Endometrium (tissue), 2 donors: ENCODE data around the gene TMEM59L.
"Not testable (repeated sequence)": the region's sequence is repeated elsewhere in the genome, so short reads cannot be mapped to it uniquely, and the experiment has no call there.

Source experiments
- FAIRE-seq: peaks from 2 replicates; lab custom pipeline; 2012; peaks lifted over from hg19 to GRCh38; lab: Jason Lieb, UNC
- donor health status: control.
- donor health status: control.

Gene TMEM59L

DNA sequence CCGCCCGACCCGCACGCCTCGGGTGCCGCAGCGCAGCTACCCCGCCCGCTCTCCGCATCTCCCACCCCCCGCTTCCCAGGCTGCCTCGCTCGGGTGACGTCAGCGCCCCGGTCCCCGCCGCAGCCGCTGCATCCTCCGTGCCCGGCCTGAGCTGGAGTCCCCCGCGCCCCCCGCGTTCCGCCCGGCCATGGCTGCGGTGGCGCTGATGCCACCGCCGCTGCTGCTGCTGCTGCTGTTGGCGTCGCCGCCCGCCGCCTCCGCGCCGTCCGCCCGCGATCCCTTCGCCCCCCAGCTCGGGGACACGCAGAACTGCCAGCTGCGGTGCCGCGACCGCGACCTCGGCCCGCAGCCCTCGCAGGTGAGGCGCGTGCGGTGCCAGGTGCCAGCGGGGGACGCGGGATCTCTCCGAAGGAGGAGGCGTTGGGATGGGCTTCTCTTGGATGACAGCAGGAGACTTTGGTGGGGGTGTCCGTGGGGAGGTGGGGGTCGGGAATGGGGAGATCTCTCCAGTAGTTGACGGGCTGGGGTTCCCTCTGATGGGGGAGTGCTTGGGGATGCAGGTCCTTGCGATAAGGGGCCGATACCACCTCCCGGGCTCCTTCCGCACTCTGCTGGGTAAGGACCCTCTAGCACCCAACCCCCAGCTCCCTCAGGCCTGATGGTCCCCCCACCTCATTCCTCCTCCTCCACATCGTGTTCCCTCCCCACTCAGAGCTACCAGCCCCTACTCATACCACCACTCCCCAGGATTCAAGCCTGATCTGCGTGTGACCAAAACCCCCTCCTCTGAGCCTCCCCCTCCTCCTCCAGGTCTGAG, at the start of gene TMEM59L:
Gene TMEM59L (plus strand): TSS at position 99 of the 817 bp plus-strand sequence. CDS start 89 bp downstream, at position 188.
- no peak for FAIRE-seq

DNA sequence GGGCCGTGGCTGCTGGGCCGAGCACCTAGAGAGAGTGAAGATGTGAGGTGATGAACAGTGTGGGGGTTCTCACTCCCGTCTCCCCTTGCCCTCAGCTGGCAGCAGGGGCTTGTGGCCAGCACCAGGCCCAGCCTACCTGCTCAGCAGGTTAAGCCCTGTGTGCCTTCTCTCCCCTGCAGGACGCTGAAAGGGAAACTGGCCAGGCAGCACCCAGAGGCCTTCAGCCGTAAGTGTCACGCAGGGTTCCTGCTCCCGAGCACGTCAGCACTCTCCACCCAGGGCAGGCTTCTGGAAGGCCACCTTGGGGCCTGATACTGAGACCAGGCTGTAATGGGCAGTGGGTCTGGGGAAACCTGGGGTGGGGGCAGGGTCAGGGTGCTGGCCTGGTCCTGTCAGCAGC, 45.7 kb upstream of the TMEM59L start:
- FAIRE-seq, result no peak

DNA sequence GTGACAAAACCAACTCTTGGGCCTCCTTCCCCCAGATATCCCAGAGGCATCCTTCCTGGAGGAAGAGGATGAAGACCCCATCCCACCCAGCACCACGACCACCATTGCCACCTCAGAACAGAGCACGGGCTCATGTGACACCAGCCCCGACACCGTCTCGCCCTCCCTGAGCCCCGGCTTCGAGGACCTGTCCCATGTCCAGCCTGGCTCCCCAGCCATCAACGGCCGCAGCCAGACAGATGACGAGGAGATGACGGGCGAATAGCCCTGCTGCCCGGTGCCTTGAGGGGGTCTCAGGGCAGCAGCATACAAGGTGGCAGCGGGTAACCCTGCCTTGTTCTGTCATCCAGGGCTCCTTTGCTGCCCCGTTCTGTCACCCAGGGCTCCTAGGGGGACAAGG, 44.3 kb upstream of the TMEM59L start:
- no peak for FAIRE-seq

DNA sequence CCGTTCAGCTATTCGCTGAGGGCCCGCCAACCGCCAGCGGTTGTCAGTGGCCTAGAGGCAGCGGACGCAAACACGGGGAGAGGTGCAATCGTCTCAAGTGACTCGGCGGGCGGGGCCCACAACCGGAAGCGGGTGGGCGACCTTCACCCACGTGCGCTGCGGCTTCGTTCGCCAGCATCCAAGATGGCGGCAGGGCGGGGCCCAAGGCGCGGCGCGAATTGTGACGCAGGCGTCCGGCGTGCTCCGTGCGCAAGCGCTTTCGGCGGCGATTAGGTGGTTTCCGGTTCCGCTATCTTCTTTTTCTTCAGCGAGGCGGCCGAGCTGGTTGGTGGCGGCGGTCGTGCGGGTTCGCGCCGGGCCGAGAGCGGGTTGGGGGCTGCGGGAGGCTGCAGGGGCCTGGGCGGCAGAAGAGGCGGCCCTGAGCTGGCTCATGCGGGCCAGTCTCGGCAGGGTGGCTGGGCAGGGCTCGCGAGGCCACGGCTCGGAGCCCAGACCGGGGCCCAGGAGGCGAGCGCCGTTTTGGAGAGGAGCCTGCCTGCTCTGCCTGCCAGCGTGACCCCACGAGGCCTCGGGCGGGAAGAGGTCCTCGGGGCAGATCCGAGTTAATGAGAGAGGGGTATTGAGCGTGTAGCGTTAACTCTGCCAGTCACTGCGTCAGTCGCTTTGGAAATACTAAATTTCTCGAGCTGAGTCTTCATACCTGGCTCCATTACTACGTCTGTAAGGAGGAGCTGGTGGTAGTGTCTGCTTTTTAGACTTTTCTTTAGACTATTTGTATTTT, 40.9 kb upstream of the TMEM59L start, which contains the start of gene UBA52:
Gene UBA52 (plus strand): TSS at position 294 of the 781 bp plus-strand sequence. CDS start 1,444 bp downstream, outside the sequence.
- peak; percentile 96 for FAIRE-seq

DNA sequence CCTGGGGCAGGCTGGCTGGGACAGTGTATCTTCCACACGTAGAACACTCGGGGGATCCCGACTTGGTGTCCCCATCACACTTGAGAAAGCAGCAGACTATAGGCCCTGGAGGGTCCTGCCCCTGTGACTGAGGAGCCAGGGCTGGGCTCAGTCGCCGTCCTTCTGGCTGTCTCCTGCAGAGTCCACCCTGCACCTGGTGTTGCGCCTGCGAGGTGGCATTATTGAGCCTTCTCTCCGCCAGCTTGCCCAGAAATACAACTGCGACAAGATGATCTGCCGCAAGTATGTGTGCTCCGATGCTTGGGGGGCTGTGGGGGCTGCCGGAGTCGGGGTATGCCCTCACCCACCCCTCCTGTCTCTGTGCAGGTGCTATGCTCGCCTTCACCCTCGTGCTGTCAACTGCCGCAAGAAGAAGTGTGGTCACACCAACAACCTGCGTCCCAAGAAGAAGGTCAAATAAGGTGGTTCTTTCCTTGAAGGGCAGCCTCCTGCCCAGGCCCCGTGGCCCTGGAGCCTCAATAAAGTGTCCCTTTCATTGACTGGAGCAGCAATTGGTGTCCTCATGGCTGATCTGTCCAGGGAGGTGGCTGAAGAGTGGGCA, 37.9 kb upstream of the TMEM59L start:
- no peak for FAIRE-seq

DNA sequence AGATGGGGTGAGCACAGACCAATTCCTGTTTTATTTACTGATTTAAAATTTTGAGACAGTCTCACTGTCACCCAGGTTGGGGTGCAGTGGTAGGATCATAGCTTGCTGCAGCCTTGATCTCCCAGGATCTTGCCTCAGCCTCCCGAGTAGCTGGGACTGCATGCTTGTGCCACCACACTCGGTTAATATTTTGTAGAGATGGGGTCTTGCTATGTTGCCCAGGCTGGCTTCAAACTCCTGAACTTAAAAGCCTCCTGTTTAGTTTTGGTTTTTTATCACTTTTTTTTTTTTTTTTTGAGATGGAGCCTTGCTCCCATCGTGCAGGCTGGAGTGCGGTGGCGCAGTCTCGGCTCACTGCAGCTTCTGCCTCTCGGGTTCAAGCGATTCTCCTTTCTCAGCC, 36.3 kb upstream of the TMEM59L start:
- no peak for FAIRE-seq

DNA sequence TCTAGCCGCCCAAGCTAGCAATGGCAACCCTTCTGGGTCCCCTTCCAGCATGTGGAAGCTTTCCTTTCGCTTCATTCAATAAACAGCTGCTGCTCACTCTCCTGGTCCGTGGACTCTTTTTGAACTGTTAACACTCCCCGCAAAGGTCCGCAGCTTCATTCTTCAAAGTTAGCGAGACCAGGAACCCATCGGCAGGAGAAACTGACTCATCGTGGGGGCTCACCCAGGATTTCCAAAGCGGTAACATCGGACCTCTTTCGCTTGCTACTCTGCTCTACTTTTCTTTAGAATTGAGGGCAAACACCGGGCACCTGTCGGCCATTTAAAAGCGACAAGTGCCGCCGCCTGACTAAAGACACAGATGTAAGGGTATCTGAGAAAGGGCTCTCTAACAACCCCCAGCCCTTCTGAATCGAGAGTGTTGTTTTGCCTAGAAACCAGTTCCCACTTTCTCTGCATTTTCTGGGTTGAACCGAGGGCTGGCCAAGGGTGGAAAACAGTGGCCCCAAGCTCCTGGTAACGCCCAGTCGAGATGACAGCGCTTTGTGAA, 35.2 kb upstream of the TMEM59L start:
- FAIRE-seq, result no peak

DNA sequence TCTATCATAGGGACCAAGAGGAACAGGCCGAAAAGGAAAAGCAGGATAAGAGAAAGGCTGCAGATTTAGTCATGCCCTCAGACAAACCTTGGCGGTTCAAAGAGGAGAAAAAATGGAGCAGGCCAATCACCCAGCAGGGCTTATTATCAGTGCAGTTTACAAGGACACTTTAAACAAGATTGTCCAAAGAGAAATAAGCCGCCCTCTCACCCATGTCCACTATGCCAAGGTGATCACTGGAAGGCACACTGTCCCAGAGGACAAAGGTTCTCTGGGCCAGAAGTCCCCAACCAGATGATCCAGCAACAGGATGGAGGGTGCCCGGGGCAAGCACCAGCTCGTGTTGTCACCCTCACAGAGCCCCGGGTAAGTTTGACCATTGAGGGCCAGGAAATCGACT, 32.4 kb upstream of the TMEM59L start:
- FAIRE-seq, result no peak

DNA sequence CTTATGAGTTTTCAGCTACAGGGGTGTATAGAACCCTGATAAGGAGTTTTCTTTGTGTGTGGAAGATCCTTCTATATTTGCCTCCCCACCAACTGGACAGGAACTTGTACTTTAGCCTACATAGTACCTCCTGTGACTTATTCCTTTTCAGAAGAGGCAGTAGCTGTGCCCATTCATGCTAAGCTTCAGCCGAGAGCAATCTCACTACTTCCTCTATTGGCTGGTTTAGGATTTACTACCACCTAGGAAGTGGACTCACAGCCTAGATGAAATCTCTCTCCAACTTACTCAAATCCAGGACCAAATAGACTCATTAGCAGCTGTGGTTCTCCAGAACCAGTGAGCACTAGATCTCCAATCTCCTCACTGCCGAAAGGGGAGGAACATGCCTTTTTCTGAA, 26.4 kb upstream of the TMEM59L start:
- no peak for FAIRE-seq

DNA sequence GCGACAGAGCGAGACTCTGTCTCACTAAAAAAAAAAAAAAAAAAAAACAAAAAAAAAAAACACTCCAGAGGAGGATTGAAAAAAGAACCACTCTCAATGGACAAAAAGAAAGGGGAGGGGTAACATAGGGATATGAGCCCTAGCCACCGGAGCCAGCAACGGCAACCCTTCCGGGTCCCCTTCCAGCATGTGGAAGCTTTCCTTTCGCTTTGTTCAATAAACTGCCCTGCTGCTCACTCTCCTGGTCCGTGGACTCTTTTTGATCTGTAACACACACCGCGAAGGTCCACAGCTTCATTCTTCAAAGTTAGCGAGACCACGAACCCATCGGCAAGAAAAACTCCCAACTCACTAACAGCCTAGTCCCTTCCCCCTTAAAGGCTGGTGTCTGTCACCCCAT, 25.1 kb upstream of the TMEM59L start:
- no peak for FAIRE-seq

DNA sequence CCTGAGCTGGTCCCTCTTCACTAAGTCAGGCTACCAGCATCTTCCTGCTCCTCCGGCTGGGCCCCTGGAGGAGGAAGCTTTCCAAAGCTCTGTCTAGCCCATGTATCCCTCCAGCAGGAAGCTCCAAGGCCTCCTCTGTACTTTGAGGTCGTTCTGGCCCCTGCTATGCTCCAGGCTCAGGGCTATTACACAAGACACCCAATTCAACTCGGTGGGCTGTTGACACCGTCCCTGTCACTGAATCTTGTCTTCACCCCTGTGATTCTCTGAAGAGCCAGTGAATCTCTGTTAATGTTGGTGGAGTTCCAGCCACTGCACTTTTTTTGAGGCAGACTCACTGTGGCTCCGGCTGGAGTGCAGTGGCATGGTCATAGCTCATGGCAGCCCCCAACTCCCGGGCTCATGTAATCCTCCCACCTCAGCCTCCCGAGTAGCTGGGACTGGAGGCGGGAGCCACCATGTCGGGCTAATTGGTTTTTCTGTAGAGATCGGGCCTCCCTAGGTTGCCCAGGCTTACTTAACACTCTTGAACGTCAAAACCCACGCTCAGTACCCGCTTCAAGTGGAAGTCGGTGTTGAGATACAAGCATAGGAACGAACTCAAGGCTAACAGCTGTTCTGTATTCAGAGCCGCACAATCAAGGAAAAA, 24.6 kb upstream of the TMEM59L start:
- no peak for FAIRE-seq

DNA sequence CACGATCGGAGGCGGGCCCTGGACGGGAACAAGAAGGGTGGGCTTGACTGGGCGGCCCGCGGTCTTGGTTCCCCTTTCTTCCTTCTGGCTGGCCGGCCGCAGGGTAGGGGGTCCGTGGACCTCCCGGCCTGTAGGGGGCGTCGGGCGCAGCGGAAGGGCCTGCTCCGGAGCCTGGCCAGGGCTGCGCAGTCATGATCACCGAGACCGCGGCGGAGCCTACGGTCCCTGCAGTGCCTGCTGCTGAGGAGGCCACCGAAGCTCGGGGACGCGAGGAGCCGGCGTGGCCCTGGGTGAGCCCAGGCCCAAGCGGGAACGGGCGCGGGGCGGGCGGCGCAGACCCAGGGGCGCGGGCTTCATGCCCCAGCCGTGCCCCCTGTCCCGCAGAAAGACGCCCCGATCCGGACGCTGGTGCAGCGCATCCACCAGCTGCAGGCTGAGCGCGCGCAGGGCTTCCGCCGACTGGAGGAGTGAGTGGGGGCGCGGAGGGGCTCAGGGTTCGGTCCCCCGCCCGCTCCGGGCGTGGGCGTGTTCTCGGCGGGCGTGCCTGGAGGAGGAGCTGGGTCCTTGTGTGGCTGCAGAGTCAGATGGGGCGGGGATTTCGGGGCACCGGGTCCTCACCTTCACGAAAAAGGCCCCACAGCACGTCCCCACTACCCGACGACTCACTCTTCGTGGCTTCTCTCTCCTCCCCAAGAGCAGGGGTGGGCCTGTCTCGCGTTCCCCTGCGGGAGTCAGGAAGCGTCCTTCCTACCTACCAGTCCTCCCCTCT, 23.9 kb upstream of the TMEM59L start, which contains the start of gene REX1BD:
Gene REX1BD (plus strand): TSS at position 188 of the 769 bp plus-strand sequence. CDS start 4 bp downstream, at position 192.
- no peak for FAIRE-seq

DNA sequence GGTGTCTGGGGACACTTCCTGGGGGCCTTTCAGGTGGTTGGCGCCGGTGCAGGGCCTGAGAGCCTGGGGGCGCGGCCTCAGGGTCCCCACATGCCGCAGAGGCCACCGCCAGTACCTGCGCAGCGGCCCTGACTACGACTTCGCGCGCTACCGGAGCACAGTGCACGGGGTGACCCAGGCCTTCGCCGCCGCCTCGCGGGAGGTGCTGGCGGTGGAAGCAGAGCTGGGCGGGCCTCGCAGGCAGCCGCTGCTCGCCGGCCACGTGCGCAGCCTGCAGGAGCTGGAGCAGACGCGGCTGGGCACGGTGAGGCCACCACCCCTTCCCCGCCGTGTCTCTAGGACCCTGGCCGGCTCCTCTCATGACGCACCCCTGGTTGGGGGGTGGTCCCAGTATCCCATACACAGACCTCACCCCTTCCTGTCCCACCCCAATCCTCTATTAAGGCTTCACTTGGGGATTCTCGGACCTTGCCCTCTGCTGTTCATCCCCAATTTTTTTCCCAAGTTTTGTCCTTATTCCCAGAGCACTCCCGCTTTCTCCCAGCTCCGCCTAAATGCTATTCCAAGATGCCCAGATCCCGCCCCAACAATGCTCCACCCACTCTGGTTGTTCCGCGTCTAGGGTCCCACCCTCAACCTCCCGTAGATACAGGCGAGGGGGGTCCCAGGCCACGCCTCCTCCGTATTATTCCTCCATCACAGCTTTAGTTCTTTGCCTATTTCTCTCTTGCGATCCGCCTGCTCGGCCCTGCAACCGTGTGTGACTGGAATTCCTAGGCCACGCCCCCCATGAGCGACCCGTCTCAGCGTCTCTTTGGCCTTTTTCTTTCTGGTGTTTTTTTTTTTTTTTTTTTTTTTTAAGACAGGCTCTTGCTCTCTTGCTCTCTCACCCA, 23.0 kb upstream of the TMEM59L start:
- FAIRE-seq, result no peak

DNA sequence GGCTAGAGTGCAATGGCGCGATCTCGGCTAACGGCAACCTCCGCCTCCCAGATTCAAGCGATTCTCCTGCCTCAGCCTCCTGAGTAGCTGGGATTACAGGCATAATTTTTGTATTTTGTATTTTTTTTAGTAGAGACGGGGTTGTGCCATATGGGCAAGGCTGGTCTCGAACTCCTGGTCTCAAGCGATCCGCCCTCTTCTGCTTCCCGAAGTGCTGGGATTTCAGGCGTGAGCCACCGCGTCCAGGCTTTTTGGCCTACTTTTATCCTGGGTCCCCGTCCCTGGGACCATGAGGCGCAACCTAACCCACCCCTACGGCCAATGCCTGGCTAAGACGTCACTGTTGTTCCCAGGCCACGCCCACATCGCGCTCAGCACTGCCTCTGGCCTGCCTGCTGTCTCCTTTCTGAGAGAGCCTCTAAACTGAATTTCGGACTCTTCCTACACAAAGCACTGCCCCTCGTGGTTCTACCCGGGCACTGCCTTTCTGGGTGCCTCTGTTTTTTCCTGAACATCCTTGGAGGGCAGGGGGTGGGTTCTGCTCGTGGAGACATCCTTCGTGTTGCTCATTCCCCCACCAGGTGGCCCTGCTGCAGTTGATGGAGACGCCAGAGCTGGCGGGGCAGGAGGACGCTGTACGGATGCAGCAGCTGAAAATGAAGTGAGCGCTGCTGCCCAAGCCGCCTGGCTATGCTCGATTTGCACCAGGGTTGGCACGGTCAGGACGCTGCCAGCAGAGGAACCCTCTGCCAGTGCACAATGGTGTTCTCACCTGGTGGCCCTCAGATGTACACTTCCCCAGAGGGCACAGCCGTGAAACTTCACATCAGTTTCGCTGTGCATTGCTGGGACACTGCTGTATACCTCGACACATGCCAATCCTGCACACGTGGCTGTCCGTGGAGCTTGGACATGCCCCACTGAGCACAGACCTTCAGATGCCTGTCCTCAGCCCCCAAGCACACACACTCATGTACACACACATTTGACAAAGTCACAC, 22.1 kb upstream of the TMEM59L start:
- no peak for FAIRE-seq

DNA sequence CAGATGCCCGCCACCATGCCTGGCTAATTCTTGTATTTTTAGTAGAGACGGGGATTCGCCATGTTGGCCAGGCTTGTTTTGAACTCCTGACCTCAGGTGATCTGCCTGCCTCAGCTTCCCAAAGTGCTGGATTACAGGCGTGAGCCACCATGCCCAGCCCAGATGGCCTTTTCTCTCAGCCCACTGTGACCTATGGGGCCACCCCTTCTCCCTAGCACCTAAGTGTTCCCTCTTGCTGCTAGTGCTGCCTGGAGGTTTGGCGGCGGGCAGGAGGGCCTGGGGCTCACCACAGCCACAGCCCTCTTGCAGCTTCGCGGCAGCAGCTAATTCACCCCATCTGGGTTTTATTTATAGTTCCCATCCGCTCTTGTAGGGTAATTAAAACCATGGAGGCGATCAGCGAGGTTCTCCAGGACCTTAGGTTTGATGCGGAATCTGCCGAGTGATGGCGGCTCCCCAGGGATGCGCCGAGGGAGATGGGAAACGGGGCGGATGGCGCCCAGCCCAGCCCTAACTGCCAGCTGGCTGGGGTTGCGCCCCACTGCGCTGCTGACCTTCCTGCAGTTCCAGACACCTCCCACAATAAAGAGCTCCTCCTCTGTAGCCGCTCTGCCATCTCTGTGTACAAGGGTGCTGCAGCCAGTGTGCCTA, 20.8 kb upstream of the TMEM59L start:
- FAIRE-seq, result no peak

DNA sequence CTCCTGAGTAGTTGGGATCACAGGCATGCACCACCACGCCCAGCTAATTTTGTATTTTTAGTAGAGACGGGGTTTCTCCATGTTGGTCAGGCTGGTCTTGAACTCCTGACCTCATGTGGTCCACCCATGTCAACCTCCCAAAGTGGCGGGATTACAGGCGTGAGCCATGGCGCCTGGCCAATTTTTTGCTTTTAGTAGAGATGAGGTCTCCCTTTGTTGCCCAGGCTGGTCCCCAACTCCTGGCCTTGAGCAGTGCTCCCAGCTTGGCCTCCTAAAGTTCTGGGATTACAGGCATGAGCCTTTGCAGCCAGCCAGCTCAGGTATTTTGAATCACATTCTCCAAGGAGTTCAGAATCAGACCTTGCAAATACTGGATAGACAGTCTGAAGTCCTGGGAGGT, 19.9 kb upstream of the TMEM59L start:
- not testable (repeated sequence) for FAIRE-seq

DNA sequence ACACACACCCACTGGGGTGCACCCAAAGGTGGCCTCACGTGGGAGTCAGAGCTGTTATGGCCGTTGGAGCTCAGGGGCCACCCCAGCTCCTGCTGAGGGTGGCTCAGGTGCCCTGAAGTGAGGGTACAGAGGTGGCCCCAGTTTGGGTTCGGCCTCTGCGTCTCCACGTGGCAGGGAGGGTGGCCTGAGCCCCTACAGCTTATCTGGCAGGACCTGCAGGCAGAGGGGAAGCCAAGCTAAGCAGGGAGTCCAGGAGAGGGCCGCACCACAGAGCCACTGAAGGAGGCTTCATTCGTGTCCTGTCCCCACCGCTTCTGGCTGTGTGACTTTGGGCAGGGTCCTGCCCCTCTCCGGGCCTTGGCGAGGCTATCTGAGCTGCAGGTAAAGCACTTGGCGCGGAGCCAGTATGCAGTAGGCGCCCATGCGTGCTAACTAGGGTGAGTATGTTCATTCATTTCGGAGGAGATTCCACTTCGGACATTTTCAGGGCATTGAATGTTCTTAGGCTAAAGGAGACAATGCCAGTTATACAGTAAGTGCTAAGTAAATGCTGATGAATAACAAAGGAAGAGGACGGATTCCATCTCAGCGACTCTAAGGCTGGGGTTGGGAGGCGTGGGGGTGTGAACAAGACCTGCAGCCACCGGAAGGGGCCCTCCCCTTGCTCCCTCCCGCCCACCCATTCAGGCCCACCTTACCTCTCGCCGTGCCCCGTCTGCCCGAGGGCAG, 19.1 kb upstream of the TMEM59L start:
- FAIRE-seq, result no peak
